ENCODE measurements around the gene CEP57L1. TPM values are rescaled to one million over a fixed set of nuclear protein-coding genes. Genes with fewer than 3 reads are reported as not detected.

The CEP57L1 gene
- polyA plus RNA-seq, 1 donor from 2014 or later = 19.7 TPM

- Histone ChIP-seq H3K9me3 (ENCODE audit: low read length) (no peaks in the 10 kb centered on the region), H3F3A (ENCODE audit: insufficient read depth, low read length, poor library complexity, severe bottlenecking) (no peaks in the 10 kb centered on the region), H3K79me2 (replicated peaks; ENCODE audit: insufficient read depth, low read length) (no peaks in the 10 kb centered on the region), H3K4me3 (ENCODE audit: low read length) (no peak overlapping the region), H3K9me2 (ENCODE audit: insufficient read depth, low read length) (no peaks in the 10 kb centered on the region), H4K20me1 (ENCODE audit: insufficient read depth) (no peaks in the 10 kb centered on the region), H3K4me2 (ENCODE audit: low read length) (no peak overlapping the region), H3K27me3 (ENCODE audit: insufficient read depth, low read depth, low read length) (no peaks in the 10 kb centered on the region), H3K36me3 (ENCODE audit: insufficient read depth, low read length) (no peaks in the 10 kb centered on the region), H3K9ac (ENCODE audit: low read length) (no peak overlapping the region), H2AFZ (ENCODE audit: low read depth, low read length) (no peak overlapping the region), H3K27ac (ENCODE audit: low read length) (no peak overlapping the region)
- TF ChIP-seq EP300 (conservative IDR thresholded peaks at IDR 0.05; ENCODE audit: poor library complexity, severe bottlenecking) = no peak
- no peak for TF ChIP-seq CTCF (IDR thresholded peaks at IDR 0.05; ENCODE audit: poor library complexity, severe bottlenecking)
- TF ChIP-seq SMC3 (conservative IDR thresholded peaks at IDR 0.05; ENCODE audit: poor library complexity) = no peak
- TF ChIP-seq MXI1 (conservative IDR thresholded peaks at IDR 0.05; ENCODE audit: poor library complexity, severe bottlenecking) = no peak
- TF ChIP-seq REST (IDR thresholded peaks at IDR 0.05; ENCODE audit: borderline replicate concordance) = no peak
- TF ChIP-seq RAD21 (conservative IDR thresholded peaks at IDR 0.05) = no peak
- no peak for TF ChIP-seq POLR2AphosphoS5 (IDR thresholded peaks at IDR 0.05)
- no peak for TF ChIP-seq TAF1 (IDR thresholded peaks at IDR 0.05; ENCODE audit: low read depth)
- TF ChIP-seq EZH2 (IDR thresholded peaks at IDR 0.05; ENCODE audit: borderline replicate concordance, insufficient read depth, low read length, poor library complexity, severe bottlenecking) = no peak
Measured at GRCh38 chr6:109050447-109051102, 44.7 kb upstream of the CEP57L1 start.

GRCh38 chr6:109051301-109052017 lies 43.8 kb upstream of the CEP57L1 start:
- Histone ChIP-seq H3K36me3 (ENCODE audit: insufficient read depth, low read length) (no peaks in the 10 kb centered on the region), H3K9ac (ENCODE audit: low read length) (no peak overlapping the region), H3F3A (ENCODE audit: insufficient read depth, low read length, poor library complexity, severe bottlenecking) (no peaks in the 10 kb centered on the region), H2AFZ (ENCODE audit: low read depth, low read length) (no peak overlapping the region), H4K20me1 (ENCODE audit: insufficient read depth) (no peaks in the 10 kb centered on the region), H3K4me3 (ENCODE audit: low read length) (no peak overlapping the region), H3K9me3 (ENCODE audit: low read length) (no peaks in the 10 kb centered on the region), H3K27ac (ENCODE audit: low read length) (no peak overlapping the region), H3K27me3 (ENCODE audit: insufficient read depth, low read depth, low read length) (no peaks in the 10 kb centered on the region), H3K4me2 (ENCODE audit: low read length) (no peak overlapping the region), H3K79me2 (replicated peaks; ENCODE audit: insufficient read depth, low read length) (no peaks in the 10 kb centered on the region), H3K9me2 (ENCODE audit: insufficient read depth, low read length) (no peaks in the 10 kb centered on the region)
- TF ChIP-seq RAD21 (conservative IDR thresholded peaks at IDR 0.05) (no peak), EZH2 (IDR thresholded peaks at IDR 0.05; ENCODE audit: borderline replicate concordance, insufficient read depth, low read length, poor library complexity, severe bottlenecking) (no peak), EP300 (conservative IDR thresholded peaks at IDR 0.05; ENCODE audit: poor library complexity, severe bottlenecking) (no peak)
